ENCODE results near the gene RIC1. TPM values are rescaled to one million over a fixed set of nuclear protein-coding genes. Genes with fewer than 3 reads are reported as not detected.

Gene RIC1
- total and polyA plus RNA-seq, 2 donors from 2014 or later: 2.9 to 21.1 TPM

DNA sequence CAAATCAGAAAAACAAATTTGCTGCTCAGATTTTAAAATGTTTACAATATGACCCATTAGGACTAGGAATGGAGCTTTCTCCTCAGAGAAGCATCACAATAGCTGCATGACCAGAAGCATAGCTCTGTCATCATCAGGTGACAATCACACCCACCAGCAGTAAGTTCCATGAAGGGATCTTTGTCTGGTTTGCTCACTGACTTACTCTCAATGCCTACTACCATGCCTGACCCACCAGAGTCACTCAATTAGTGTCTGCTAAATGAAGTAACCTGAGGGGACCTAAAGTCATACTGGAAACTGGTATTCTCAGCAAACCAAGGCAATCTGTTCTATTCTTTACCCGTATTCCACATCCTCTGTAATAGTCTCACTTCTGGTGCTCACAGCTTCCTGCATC lies 196.3 kb downstream of the RIC1 start:
- no peaks in the 10 kb centered on the region for H3K9me3 ChIP-seq (ENCODE audit: control insufficient read depth in 2 of 3, insufficient read depth in 1 of 3, low read length in 3 of 3)
- peak overlapping the region in 1 of 3 donors; percentile 47 for H3K9ac ChIP-seq (ENCODE audit: low read length in 3 of 3)
- peaks cover 0 to 3% (median 0%) of the 10 kb centered on the region in 3 donors for H3K4me1 ChIP-seq (ENCODE audit: control insufficient read depth in 2 of 3, insufficient read depth in 2 of 3, low read depth in 1 of 3, low read length in 3 of 3)
- intact Hi-C loops (cut with DNase I): no loop called here
- no peak overlapping the region for H3K4me3 ChIP-seq (ENCODE audit: low read length in 3 of 3)
- FAIRE-seq (no peak), DNase-seq (no peak)
- TF ChIP-seq, protein P1, sequence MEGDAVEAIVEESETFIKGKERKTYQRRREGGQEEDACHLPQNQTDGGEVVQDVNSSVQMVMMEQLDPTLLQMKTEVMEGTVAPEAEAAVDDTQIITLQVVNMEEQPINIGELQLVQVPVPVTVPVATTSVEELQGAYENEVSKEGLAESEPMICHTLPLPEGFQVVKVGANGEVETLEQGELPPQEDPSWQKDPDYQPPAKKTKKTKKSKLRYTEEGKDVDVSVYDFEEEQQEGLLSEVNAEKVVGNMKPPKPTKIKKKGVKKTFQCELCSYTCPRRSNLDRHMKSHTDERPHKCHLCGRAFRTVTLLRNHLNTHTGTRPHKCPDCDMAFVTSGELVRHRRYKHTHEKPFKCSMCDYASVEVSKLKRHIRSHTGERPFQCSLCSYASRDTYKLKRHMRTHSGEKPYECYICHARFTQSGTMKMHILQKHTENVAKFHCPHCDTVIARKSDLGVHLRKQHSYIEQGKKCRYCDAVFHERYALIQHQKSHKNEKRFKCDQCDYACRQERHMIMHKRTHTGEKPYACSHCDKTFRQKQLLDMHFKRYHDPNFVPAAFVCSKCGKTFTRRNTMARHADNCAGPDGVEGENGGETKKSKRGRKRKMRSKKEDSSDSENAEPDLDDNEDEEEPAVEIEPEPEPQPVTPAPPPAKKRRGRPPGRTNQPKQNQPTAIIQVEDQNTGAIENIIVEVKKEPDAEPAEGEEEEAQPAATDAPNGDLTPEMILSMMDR (IDR thresholded peaks at IDR 0.05; ENCODE audit: borderline replicate concordance, extremely low read depth, insufficient read depth): no peak
- H3K27ac ChIP-seq (ENCODE audit: low read depth in 2 of 2, low read length in 2 of 2): peak overlapping the region in 1 of 2 donors; percentile 19
- no peaks in the 10 kb centered on the region for H3K27me3 ChIP-seq (ENCODE audit: control insufficient read depth, insufficient read depth, low read length)
- peaks cover 0 to 11% (median 8%) of the 10 kb centered on the region in 3 donors for H3K36me3 ChIP-seq (ENCODE audit: control insufficient read depth in 2 of 3, insufficient read depth in 3 of 3, low read length in 3 of 3)

Other genes with a start within 250 kb of the RIC1 start
- 35.2 TPM for gene PLGRKT, start 191.2 kb upstream of the RIC1 start, total RNA-seq
- gene PLGRKT, start 191.2 kb upstream of the RIC1 start, polyA plus RNA-seq (ENCODE audit: insufficient read depth, low read depth, low replicate concordance): 50.9 TPM
- gene CD274, start 178.6 kb upstream of the RIC1 start, total RNA-seq: 5.0 TPM
- 2.0 TPM for gene CD274, start 178.6 kb upstream of the RIC1 start, polyA plus RNA-seq (ENCODE audit: insufficient read depth, low read depth, low replicate concordance)
- 2.4 TPM for gene PDCD1LG2, start 118.6 kb upstream of the RIC1 start, total RNA-seq
- 1.5 TPM for gene PDCD1LG2, start 118.6 kb upstream of the RIC1 start, polyA plus RNA-seq (ENCODE audit: insufficient read depth, low read depth, low replicate concordance)
- 89.6 TPM for gene ERMP1, start 204.0 kb downstream of the RIC1 start, total RNA-seq
- 34.4 TPM for gene ERMP1, start 204.0 kb downstream of the RIC1 start, polyA plus RNA-seq (ENCODE audit: insufficient read depth, low read depth, low replicate concordance)